ENCODE data around the gene PCCA.

GRCh38 chr13:100211016-100211710 lies 122.3 kb downstream of the PCCA start:
- no peak for TF ChIP-seq EZH2 (IDR thresholded peaks at IDR 0.05; ENCODE audit: low read depth)
- TF ChIP-seq, protein P1, sequence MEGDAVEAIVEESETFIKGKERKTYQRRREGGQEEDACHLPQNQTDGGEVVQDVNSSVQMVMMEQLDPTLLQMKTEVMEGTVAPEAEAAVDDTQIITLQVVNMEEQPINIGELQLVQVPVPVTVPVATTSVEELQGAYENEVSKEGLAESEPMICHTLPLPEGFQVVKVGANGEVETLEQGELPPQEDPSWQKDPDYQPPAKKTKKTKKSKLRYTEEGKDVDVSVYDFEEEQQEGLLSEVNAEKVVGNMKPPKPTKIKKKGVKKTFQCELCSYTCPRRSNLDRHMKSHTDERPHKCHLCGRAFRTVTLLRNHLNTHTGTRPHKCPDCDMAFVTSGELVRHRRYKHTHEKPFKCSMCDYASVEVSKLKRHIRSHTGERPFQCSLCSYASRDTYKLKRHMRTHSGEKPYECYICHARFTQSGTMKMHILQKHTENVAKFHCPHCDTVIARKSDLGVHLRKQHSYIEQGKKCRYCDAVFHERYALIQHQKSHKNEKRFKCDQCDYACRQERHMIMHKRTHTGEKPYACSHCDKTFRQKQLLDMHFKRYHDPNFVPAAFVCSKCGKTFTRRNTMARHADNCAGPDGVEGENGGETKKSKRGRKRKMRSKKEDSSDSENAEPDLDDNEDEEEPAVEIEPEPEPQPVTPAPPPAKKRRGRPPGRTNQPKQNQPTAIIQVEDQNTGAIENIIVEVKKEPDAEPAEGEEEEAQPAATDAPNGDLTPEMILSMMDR (conservative IDR thresholded peaks at IDR 0.05): no peak

Measured in PC-9 (cell line).